Hepatocyte (in vitro differentiated cells): ENCODE results near the gene IPO8. TPM values are rescaled to one million over a fixed set of nuclear protein-coding genes. Genes with fewer than 3 reads are reported as not detected.

ENCODE experiments used
- DNase-seq: peaks from one replicate; pipeline ENCODE4 v3.0.0-alpha.2; 2016; ENCODE audit warnings: low spot score
- H2AFZ ChIP-seq: fragments of 200-600 bp; sonication (generic); 2 replicates; pipeline ENCODE4 v1.6.0; 2016; ENCODE audit warnings: antibody characterized with exemption, mild to moderate bottlenecking
- H3K27ac ChIP-seq: fragments of 200-600 bp; sonication (generic); 2 replicates; pipeline ENCODE4 v1.5.1; 2016; ENCODE audit warnings: mild to moderate bottlenecking
- H3K27me3 ChIP-seq: fragments of 200-600 bp; sonication (generic); 2 replicates; pipeline ENCODE4 v1.6.1; 2016
- H3K36me3 ChIP-seq: fragments of 200-600 bp; sonication (generic); replicated peaks from 2 replicates; pipeline ENCODE4 v1.5.1; 2016; ENCODE audit warnings: low read depth; ENCODE audit not compliant: insufficient read depth
- H3K4me1 ChIP-seq: fragments of 200-600 bp; sonication (generic); 2 replicates; pipeline ENCODE4 v1.5.1; 2016; ENCODE audit warnings: mild to moderate bottlenecking, moderate library complexity; ENCODE audit not compliant: insufficient read depth
- H3K4me2 ChIP-seq: fragments of 200-600 bp; sonication (generic); 2 replicates; pipeline ENCODE4 v1.6.0; 2016
- H3K4me3 ChIP-seq: fragments of 200-600 bp; sonication (generic); 2 replicates; pipeline ENCODE4 v1.5.1; 2016; ENCODE audit warnings: mild to moderate bottlenecking
- H3K79me2 ChIP-seq: fragments of 200-600 bp; sonication (generic); 2 replicates; pipeline ENCODE4 v1.6.0; 2017; ENCODE audit warnings: mild to moderate bottlenecking
- H3K9me2 ChIP-seq: fragments of 200-600 bp; sonication (generic); replicated peaks from 2 replicates; pipeline ENCODE4 v1.6.0; 2017; ENCODE audit warnings: mild to moderate bottlenecking; ENCODE audit not compliant: insufficient read depth
- H3K9me3 ChIP-seq: fragments of 200-600 bp; sonication (generic); 2 replicates; pipeline ENCODE4 v1.5.1; 2016; ENCODE audit warnings: low read depth, mild to moderate bottlenecking
- H4K20me1 ChIP-seq: fragments of 200-600 bp; sonication (generic); 2 replicates; pipeline ENCODE4 v1.6.0; 2016; ENCODE audit warnings: mild to moderate bottlenecking; ENCODE audit not compliant: insufficient read depth, poor library complexity, severe bottlenecking
- CTCF ChIP-seq: fragments of 200-600 bp; sonication (generic); IDR thresholded peaks from 2 replicates; pipeline ENCODE4 v1.5.1; 2016; ENCODE audit warnings: antibody characterized with exemption, mild to moderate bottlenecking; ENCODE audit not compliant: poor library complexity
- EZH2 ChIP-seq: fragments of 200-600 bp; sonication (generic); IDR thresholded peaks from 2 replicates; pipeline ENCODE4 v1.6.1; 2016; ENCODE audit warnings: antibody characterized with exemption, mild to moderate bottlenecking, borderline replicate concordance
- EZH2phosphoT487 ChIP-seq: fragments of 200-600 bp; sonication (generic); IDR thresholded peaks from one replicate; pipeline ENCODE4 v1.6.1; 2018; ENCODE audit warnings: antibody characterized with exemption, mild to moderate bottlenecking, low read depth, moderate library complexity; ENCODE audit not compliant: unreplicated experiment, severe bottlenecking
- WGBS: methylation state at CpG from one replicate; pipeline ENCODE4 v1.1.6; 2016; ENCODE audit warnings: low lambda C conversion rate; ENCODE audit errors: missing lambda C conversion rate; 5-methylcytosine and 5-hydroxymethylcytosine counted together
- polyA plus RNA-seq: library from polyadenylated mRNA; unstranded; fragments of >200 nt; fragmentation: Nextera tagmentation; extraction: Ambion mirVana; gene quantifications from 2 replicates; pipeline ENCODE4 v1.2.1, GENCODE V29; 2016
- total RNA-seq: library from RNA; depleted of rRNA; stranded (reverse); fragments of >200 nt; gene quantifications from 2 replicates; pipeline ENCODE4 v1.2.3, GENCODE V29; 2014

The IPO8 gene
- total and polyA plus RNA-seq, 2 experiments from 2014 or later: 7.3 to 26.3 TPM

GRCh38 chr12:30707613-30708342 is 12.1 kb upstream of the IPO8 start:
- Histone ChIP-seq H4K20me1 (no peaks in the 10 kb centered on the region), H3K27ac (no peak overlapping the region), H3K36me3 (peaks cover 5% of the 10 kb centered on the region), H3K9me2 (no peaks in the 10 kb centered on the region), H3K27me3 (no peaks in the 10 kb centered on the region), H3K4me2 (no peak overlapping the region), H3K79me2 (no peaks in the 10 kb centered on the region), H3K4me1 (no peaks in the 10 kb centered on the region), H3K4me3 (no peak overlapping the region), H3K9me3 (no peaks in the 10 kb centered on the region), H2AFZ (no peak overlapping the region)
- TF ChIP-seq EZH2phosphoT487 (no peak), EZH2 (no peak)
- no peak for DNase-seq
- WGBS: 90% methylated on average over 10 of the region's 10 CpGs

GRCh38 chr12:30706476-30706875 is 10.8 kb upstream of the IPO8 start:
- H3K27ac ChIP-seq: peak overlapping the region; percentile 1
- H3K4me3 ChIP-seq: no peak overlapping the region
- H4K20me1 ChIP-seq: no peaks in the 10 kb centered on the region
- H3K27me3 ChIP-seq: no peaks in the 10 kb centered on the region
- no peak overlapping the region for H2AFZ ChIP-seq
- no peaks in the 10 kb centered on the region for H3K4me1 ChIP-seq
- H3K9me2 ChIP-seq: no peaks in the 10 kb centered on the region
- no peak overlapping the region for H3K4me2 ChIP-seq
- WGBS: 60% methylated on average over 2 of the region's 2 CpGs
- no peaks in the 10 kb centered on the region for H3K79me2 ChIP-seq
- TF ChIP-seq EZH2: no peak
- TF ChIP-seq EZH2phosphoT487: no peak
- H3K36me3 ChIP-seq: peaks cover 5% of the 10 kb centered on the region
- no peak for DNase-seq
- H3K9me3 ChIP-seq: no peaks in the 10 kb centered on the region

- Histone ChIP-seq H3K27me3 (no peaks in the 10 kb centered on the region), H3K4me1 (no peaks in the 10 kb centered on the region), H3K4me3 (no peak overlapping the region), H2AFZ (no peak overlapping the region), H3K79me2 (no peaks in the 10 kb centered on the region), H3K4me2 (no peak overlapping the region), H4K20me1 (no peaks in the 10 kb centered on the region), H3K27ac (no peak overlapping the region), H3K9me3 (no peaks in the 10 kb centered on the region), H3K36me3 (no peaks in the 10 kb centered on the region), H3K9me2 (no peaks in the 10 kb centered on the region)
- TF ChIP-seq EZH2phosphoT487: no peak
- no peak for TF ChIP-seq EZH2
- DNase-seq: no peak
These were observed 5.4 kb upstream of the IPO8 start for GRCh38 chr12:30701056-30701455.

GRCh38 chr12:30700216-30700900 is 4.7 kb upstream of the IPO8 start:
- no peak for TF ChIP-seq EZH2phosphoT487
- no peak for TF ChIP-seq CTCF
- TF ChIP-seq EZH2: no peak
- Histone ChIP-seq H4K20me1 (no peaks in the 10 kb centered on the region), H3K4me2 (no peak overlapping the region), H3K27me3 (no peaks in the 10 kb centered on the region), H3K36me3 (no peaks in the 10 kb centered on the region), H3K4me1 (no peaks in the 10 kb centered on the region), H3K79me2 (peaks cover 2% of the 10 kb centered on the region), H3K4me3 (no peak overlapping the region), H3K9me3 (no peaks in the 10 kb centered on the region), H2AFZ (no peak overlapping the region), H3K9me2 (no peaks in the 10 kb centered on the region), H3K27ac (no peak overlapping the region)
- 88% methylated on average over 6 of the region's 6 CpGs for WGBS
- DNase-seq: no peak
